ENCODE data around the gene FAM217A. TPM values are rescaled to one million over a fixed set of nuclear protein-coding genes. Genes with fewer than 3 reads are reported as not detected.
A peak's percentile ranks its signal among the peaks of the same experiment; 100 is the strongest.

Gene FAM217A
- total and polyA plus RNA-seq, 2 of the 13 experiments (the other 11 are each of a cell fraction or from before 2014, with no cell fraction given) = not detected

- H3K27me3 ChIP-seq (ENCODE audit: control insufficient read depth in 1 of 2, insufficient read depth in 2 of 2, low read length in 2 of 2) = no peaks in the 10 kb centered on the region
- BruUV-seq (replicated peaks) = no TSS peak
- H2AFZ ChIP-seq (ENCODE audit: low read length) = no peak overlapping the region
- ATAC-seq (peak; percentile 81), DNase-seq (ENCODE audit: low spot score) (peak; percentile 68), FAIRE-seq (peak; percentile 55)
- H3K27ac ChIP-seq (ENCODE audit: extremely low read length, insufficient read depth, low read length) = no peak overlapping the region
- POLR2A ChIA-PET = interaction anchor here (1.9 kb wide), 1 partner anchor 80 kb away, joined by 5 read pairs; the partner anchor contains the start of gene ECI2
- H3K4me3 ChIP-seq (replicated peaks in 1 of 3; ENCODE audit: insufficient read depth in 1 of 3, low read depth in 2 of 3, low read length in 3 of 3) = no peak overlapping the region
- WGBS (ENCODE audit: low lambda C conversion rate) = 72% methylated on average over 2 of the region's 2 CpGs
- in situ Hi-C loops (cut with HindIII; ENCODE audit: extremely low pct_ligation_motif_present, low pct_unique_long_range_greater_than_20kb) (loop anchor here (5.0 kb wide), 1 partner anchor 102 kb away; no protein-coding TSS in a partner anchor), intact Hi-C loops (cut with micrococcal nuclease; ENCODE audit: unreplicated experiment) (loop anchor here (1.0 to 2.0 kb wide), 3 partner anchors 71 to 155 kb away; no protein-coding TSS in a partner anchor)
- no peaks in the 10 kb centered on the region for H4K20me1 ChIP-seq (ENCODE audit: insufficient read depth, low read length)
- peaks cover 25 to 95% of the 10 kb centered on the region in 2 experiments for H3K36me3 ChIP-seq (replicated peaks in 1 of 2; ENCODE audit: control insufficient read depth in 1 of 2, insufficient read depth in 2 of 2, low read length in 2 of 2)
- H3K4me1 ChIP-seq (ENCODE audit: insufficient read depth, low read length) = peaks cover 25% of the 10 kb centered on the region
- H3K9ac ChIP-seq (ENCODE audit: insufficient read depth, low read depth, low read length) = no peak overlapping the region
- CTCF ChIA-PET (ENCODE audit: low intra/inter-chr PET ratio, low total read pairs) = interaction anchor here (1.9 to 2.9 kb wide), 3 partner anchors 70 to 155 kb away, joined by 7 to 44 read pairs (median 11); no protein-coding TSS in a partner anchor
- H3K4me2 ChIP-seq (ENCODE audit: low read depth, low read length) = no peak overlapping the region
- no peaks in the 10 kb centered on the region for H3K9me3 ChIP-seq (ENCODE audit: low read length)
- H3K79me2 ChIP-seq (ENCODE audit: insufficient read depth, low read length) = no peaks in the 10 kb centered on the region
- TF ChIP-seq FOSL2 (CRISPR knock-in tag; IDR thresholded peaks at IDR 0.05) (peak; percentile 72), RAD21 (CRISPR knock-in tag; IDR thresholded peaks at IDR 0.05) (peak; percentile 76), NR2F1 (CRISPR knock-in tag; IDR thresholded peaks at IDR 0.05) (peak in 1 of 2 experiments; percentile 50; a peak in 2 of 4 replicates), TEAD3 (CRISPR knock-in tag; optimal IDR thresholded peaks at IDR 0.05; ENCODE audit: borderline replicate concordance) (peak; percentile 43), SKI (IDR thresholded peaks at IDR 0.05; ENCODE audit: partially characterized antibody) (peak; percentile 57), ETV6 (CRISPR knock-in tag; conservative IDR thresholded peaks at IDR 0.05) (no peak), ARID5B (CRISPR knock-in tag; IDR thresholded peaks at IDR 0.05) (0 out of 2 replicates have a peak, but pooled peaks have one; percentile 38), HOMEZ (CRISPR knock-in tag; IDR thresholded peaks at IDR 0.05; ENCODE audit: low read depth) (peak; percentile 42; the same call in 1 of the 2 replicates), RARA (CRISPR knock-in tag; IDR thresholded peaks at IDR 0.05) (peak; percentile 11; the same call in 1 of the 2 replicates), NFE2L1 (CRISPR knock-in tag; IDR thresholded peaks at IDR 0.05; ENCODE audit: borderline replicate concordance) (no peak), STAG1 (CRISPR knock-in tag; IDR thresholded peaks at IDR 0.05) (peak; percentile 86), HNF4A (CRISPR knock-in tag; IDR thresholded peaks at IDR 0.05) (no peak), ZGPAT (CRISPR knock-in tag; IDR thresholded peaks at IDR 0.05) (peak; percentile 29; the same call in 1 of the 2 replicates), ELF3 (CRISPR knock-in tag; IDR thresholded peaks at IDR 0.05) (0 out of 2 replicates have a peak, but pooled peaks have one; percentile 10), TGIF2 (CRISPR knock-in tag; IDR thresholded peaks at IDR 0.05) (no peak), SMC3 (IDR thresholded peaks at IDR 0.05; ENCODE audit: low read length) (peak; percentile 82)
Measured at GRCh38 chr6:4055420-4056041, 23.4 kb downstream of the FAM217A start.

Measured in HepG2 (cell line).